Activated CD4-positive, alpha-beta T cell treated with anti-CD3 and anti-CD28 coated beads, Interleukin-2, amount 50 U/mL, for 24 hours (primary cell): ENCODE data around the gene C9orf50.

Experiments
- DNase-seq, 2 donors: peaks; one replicate each; pipeline ENCODE4 v3.0.0-alpha.2; 2020; ENCODE audit warnings: low read depth in 1 of 2, low spot score in 1 of 2

C9orf50 gene

GRCh38 chr9:129571298-129572051 lies 49.4 kb downstream of the C9orf50 start:
- no peak for DNase-seq

GRCh38 chr9:129570450-129571297 lies 50.2 kb downstream of the C9orf50 start:
- DNase-seq = no peak

- no peak for DNase-seq
These were observed 51.1 kb downstream of the C9orf50 start for GRCh38 chr9:129569502-129570449.

GRCh38 chr9:129568560-129569501 lies 52.1 kb downstream of the C9orf50 start:
- no peak for DNase-seq

GRCh38 chr9:129567842-129568559 lies 52.9 kb downstream of the C9orf50 start:
- DNase-seq = no peak

DNA sequence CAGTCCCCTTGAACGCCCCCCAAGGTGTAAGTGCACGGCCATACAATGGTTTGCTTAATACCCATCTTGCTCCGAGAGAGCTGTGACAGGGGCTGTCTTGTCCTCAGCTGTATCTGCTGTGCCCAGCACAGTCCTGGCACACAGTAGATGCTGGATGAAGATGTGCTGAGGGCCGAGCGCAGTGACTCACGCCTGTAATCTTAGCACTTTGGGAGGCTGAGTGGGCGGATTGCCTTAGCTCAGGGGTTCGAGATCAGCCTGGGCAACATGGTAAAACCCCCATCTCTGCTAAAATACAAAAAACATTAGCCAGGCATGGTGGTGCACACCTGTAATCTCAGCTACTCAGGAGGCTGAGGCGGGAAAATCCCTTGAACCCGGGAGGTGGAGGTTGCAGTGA lies 53.6 kb downstream of the C9orf50 start:
- no peak for DNase-seq

DNA sequence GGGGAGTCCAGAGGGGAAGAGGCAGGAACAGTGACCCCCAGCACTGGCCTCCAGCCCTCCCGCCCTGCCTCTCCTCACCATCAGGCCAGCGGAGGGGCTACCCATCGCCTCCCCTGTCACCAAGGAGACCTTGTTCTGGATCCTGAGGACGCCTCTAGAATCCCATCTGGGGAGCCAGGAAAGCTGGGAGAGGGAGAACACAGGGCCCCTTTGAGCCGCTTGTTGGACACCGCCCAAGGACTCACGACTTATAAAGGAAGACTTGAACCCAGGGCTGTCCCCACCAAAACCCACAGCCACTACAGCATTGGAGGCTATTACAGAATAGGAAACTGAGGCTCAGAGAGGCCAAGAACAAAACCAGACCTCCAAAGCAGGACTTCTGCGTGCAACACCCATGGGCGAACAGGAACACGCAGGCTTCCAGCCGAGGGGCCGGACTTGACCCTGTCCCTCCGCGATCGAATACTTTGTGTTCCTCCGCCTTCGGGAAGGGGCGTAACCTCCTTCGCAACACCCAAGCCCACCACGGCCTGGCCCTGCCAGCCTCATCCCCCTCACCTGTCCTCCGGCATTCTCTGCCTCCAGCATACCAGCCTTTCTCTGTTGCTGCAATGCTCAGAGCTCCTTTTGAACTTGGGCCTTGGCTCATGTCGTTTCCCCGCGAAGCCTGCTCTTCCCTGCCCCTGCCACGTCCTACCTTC lies 54.2 kb downstream of the C9orf50 start:
- no peak for DNase-seq

DNA sequence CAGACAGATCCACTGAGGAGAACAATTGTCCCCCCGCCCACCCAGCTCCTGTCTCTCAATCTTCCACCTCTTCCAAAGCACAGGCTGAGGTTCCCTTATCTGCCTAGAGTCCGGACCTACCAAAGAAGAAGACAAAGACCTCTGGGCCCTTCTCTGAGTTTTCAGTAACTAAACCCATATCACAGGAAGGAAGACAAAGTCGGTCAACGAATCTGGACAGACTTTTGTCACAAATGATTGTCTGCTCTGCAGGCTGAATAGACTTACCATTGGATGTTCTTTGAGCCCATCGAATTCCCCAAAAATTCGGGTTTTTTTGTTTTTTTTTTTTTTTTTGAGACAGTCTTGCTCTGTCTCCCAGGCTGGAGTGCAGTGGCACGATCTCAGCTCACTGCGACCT lies 58.0 kb downstream of the C9orf50 start:
- no peak for DNase-seq

DNA sequence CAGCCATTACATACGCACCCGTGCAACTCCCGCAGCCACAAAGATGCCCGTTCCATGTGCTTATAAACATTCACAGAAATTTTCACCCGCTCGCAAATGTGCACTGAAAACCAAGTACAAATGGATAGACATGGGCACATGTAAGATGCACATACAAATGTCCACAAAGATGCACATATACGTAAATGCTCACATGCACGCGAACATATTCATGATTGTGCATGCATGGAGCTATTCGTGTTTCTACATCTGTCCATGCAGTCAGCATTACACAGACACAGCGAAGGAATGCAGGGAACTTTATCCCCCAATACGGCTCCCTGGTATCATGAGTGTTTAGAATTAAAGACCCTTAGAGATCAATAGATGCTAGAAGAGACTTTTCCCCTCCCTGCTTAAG lies 58.4 kb downstream of the C9orf50 start:
- no peak for DNase-seq
